GM12801 (cell line): Measurements from ENCODE around the gene HARS2.

ENCODE experiments used
- CTCF ChIP-seq: IDR thresholded peaks from one replicate; pipeline ENCODE4 v1.5.1; 2011; ENCODE audit warnings: control low read depth; ENCODE audit not compliant: insufficient read length; ENCODE audit errors: extremely low read depth

Gene HARS2

DNA sequence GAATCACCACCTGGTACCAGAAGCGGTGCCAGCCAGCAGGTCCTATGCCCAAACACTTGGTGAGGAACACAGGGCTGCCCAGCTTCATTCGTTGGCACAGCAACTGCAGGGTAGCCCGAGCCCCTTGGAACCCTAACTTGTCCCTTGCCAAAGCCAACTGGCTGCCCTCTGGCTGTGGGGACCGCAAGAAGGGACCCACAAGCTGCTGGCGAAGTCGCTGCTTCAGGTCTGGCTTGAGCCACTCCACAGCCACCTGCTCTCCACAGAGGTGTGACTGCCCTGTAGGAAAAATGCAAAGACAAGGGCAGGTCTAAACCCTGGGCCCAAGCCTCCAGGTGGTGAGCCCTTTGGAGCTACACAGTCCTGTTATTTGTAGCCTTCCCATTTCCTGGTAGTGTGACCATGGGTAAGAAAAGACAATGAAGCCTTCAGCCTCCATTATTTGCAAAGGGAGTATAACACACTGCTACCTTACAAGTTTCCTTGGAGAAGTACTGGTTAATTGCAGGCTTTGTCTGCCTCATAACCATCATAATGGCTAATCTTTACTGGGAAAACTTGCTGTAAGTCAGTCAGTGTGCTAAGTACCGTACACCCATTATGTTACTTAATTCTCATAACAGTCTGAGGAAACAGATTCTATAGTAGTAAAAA lies 19.7 kb upstream of the HARS2 start:
- no peak for TF ChIP-seq CTCF

- no peak for TF ChIP-seq CTCF
Observed at GRCh38 chr5:140672455-140673186, 18.6 kb upstream of the HARS2 start.

DNA sequence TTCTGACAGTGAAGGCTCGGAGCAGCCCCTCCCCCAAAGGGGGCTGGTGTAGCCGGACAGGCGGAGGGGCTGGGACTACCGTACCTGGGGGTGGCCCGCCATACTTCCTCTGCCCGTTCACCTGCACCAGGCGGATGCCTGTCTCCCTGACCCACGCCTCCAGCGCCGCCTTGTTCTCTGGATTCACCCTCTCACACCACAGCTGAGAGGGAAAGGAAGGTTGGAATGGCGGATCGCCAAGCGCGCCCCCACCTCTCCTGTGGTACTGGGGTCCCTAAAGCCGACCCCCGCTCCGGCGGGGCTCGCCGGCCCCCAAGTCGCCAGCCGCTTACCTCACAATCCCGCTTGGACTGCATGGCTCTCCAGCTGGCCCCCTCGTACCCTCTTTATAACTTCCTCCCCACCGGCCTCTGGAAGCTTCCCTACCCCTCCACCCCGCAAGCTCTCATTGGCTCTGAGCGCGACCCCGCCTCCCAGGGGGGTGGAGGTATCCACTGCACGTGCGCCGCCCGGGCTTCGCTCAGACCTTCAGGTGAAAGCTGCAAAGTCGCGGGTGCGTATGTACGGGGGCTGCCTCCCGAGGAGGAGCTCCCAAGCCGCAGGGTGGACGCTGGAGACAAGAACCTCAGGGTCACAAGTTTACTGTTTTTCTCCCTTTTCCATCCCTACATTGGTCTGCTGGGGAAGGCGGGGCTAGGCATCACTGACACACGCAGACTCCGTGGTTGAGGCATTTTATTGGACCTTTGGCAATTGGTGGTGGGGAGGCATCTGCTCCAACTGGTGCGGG lies 17.9 kb upstream of the HARS2 start, which contains the start of gene DND1:
DND1 (minus strand) TSS at position 390 of the 790 bp plus-strand sequence; CDS start at position 356, 34 bp downstream.
- no peak for TF ChIP-seq CTCF

GRCh38 chr5:140674211-140674610 lies 17.0 kb upstream of the HARS2 start:
- no peak for TF ChIP-seq CTCF

- TF ChIP-seq CTCF: no peak
Observed at GRCh38 chr5:140674629-140675028, 16.6 kb upstream of the HARS2 start.

- TF ChIP-seq CTCF: no peak
Observed at GRCh38 chr5:140677947-140678346, 13.3 kb upstream of the HARS2 start.

GRCh38 chr5:140678993-140679392 lies 12.3 kb upstream of the HARS2 start:
- TF ChIP-seq CTCF: no peak
